ENCODE data around the gene RAB43. TPM values are rescaled to one million over a fixed set of nuclear protein-coding genes. Genes with fewer than 3 reads are reported as not detected.

RAB43 gene
- total RNA-seq, 1 experiment from 2014 or later: 13.5 TPM

- RAD21 ChIA-PET (ENCODE audit: low non-redundant PET in 1 of 2, low total read pairs in 2 of 2, uncharacterized antibody in 2 of 2, unreplicated experiment in 2 of 2): no interaction called here
- Histone ChIP-seq H3K4me1 (ENCODE audit: control insufficient read depth in 1 of 2, insufficient read depth in 2 of 2, low read length in 2 of 2) (no peaks in the 10 kb centered on the region), H3K4me3 (replicated peaks in 1 of 2; ENCODE audit: low read depth in 1 of 2, low read length in 2 of 2) (no peak overlapping the region), H3K9me2 (ENCODE audit: insufficient read depth) (no peaks in the 10 kb centered on the region), H3K4me2 (ENCODE audit: low read length) (no peak overlapping the region), H3K9me3 (ENCODE audit: control insufficient read depth in 1 of 2, insufficient read depth in 1 of 2, low read depth in 1 of 2, low read length in 2 of 2) (no peaks in the 10 kb centered on the region), H3K9ac (ENCODE audit: low read length) (no peak overlapping the region), H2AFZ (ENCODE audit: low read depth, low read length, poor library complexity, severe bottlenecking) (no peak overlapping the region), H3K36me3 (ENCODE audit: control insufficient read depth in 1 of 2, insufficient read depth in 2 of 2, low read length in 2 of 2) (no peaks in the 10 kb centered on the region), H3K27ac (ENCODE audit: low read depth, low read length) (no peak overlapping the region), H3K27me3 (ENCODE audit: insufficient read depth, low read length) (0 out of 2 replicates have a peak, but pooled peaks cover 3% of the 10 kb centered on the region), H3K79me2 (ENCODE audit: insufficient read depth, low read length) (no peaks in the 10 kb centered on the region), H4K20me1 (ENCODE audit: insufficient read depth) (no peaks in the 10 kb centered on the region)
- no peak for ATAC-seq
- CTCF ChIA-PET: interaction anchor here (1.4 kb wide), 1 partner anchor 14 kb away, joined by 3 read pairs; no protein-coding TSS in a partner anchor
- TF ChIP-seq REST (IDR thresholded peaks at IDR 0.05; ENCODE audit: low read depth) (no peak), ATF3 (IDR thresholded peaks at IDR 0.05) (no peak), MAX (IDR thresholded peaks at IDR 0.05) (no peak), ELF1 (IDR thresholded peaks at IDR 0.05; ENCODE audit: borderline replicate concordance, low read depth) (no peak), POLR2AphosphoS5 (IDR thresholded peaks at IDR 0.05; ENCODE audit: low read depth, low read length) (no peak), FOSL1 (IDR thresholded peaks at IDR 0.05; ENCODE audit: low read depth) (no peak), CEBPB (IDR thresholded peaks at IDR 0.05; ENCODE audit: low read depth) (no peak), POLR2A (IDR thresholded peaks at IDR 0.05; ENCODE audit: borderline replicate concordance, extremely low read depth, insufficient read depth, insufficient read length) (no peak), CTCF (IDR thresholded peaks at IDR 0.05 in 2 of 3, conservative IDR thresholded peaks at IDR 0.05 in 1 of 3; ENCODE audit: borderline replicate concordance in 1 of 3, insufficient read depth in 1 of 3, low read depth in 2 of 3, low read length in 2 of 3) (no peak), SRF (IDR thresholded peaks at IDR 0.05; ENCODE audit: low read depth) (no peak), CBX3 (IDR thresholded peaks at IDR 0.05; ENCODE audit: low read depth) (no peak), YY1 (IDR thresholded peaks at IDR 0.05; ENCODE audit: extremely low read depth, insufficient replicate concordance, low read depth, low read length) (no peak), EGR1 (IDR thresholded peaks at IDR 0.05; ENCODE audit: low read depth) (no peak), RAD21 (IDR thresholded peaks at IDR 0.05; ENCODE audit: low read depth) (no peak), JUND (IDR thresholded peaks at IDR 0.05) (no peak), SP1 (IDR thresholded peaks at IDR 0.05; ENCODE audit: low read depth) (no peak)
- intact Hi-C loops (cut with micrococcal nuclease): no loop called here
- no peak for DNase-seq (ENCODE audit: low read depth, low spot score)
- BruUV-seq (replicated peaks): no TSS peak
- POLR2A ChIA-PET: no interaction called here
Measured at GRCh38 chr3:129040039-129040336, 81.6 kb downstream of the RAB43 start.
